ENCODE data around the gene CKAP5. TPM values are rescaled to one million over a fixed set of nuclear protein-coding genes. Genes with fewer than 3 reads are reported as not detected.

CKAP5 gene
- total RNA-seq, 6 donors from 2014 or later: 24.4 to 48.3 (median 38.1) TPM

- ATAC-seq (ENCODE audit: low FRiP score in 2 of 2) (no peak), DNase-seq (no peak)
- 98 to 99% methylated on average over 4 of the region's 4 CpGs for WGBS, 2 donors
- Histone ChIP-seq H3K4me3 (no peak overlapping the region), H3K9me3 (no peaks in the 10 kb centered on the region), H3K4me1 (peaks cover 0 to 12% (median 4%) of the 10 kb centered on the region in 4 donors), H3K36me3 (no peaks in the 10 kb centered on the region), H3K27ac (no peak overlapping the region), H3K27me3 (no peaks in the 10 kb centered on the region)
- no peak for TF ChIP-seq EP300 (IDR thresholded peaks at IDR 0.05)
- no peak for TF ChIP-seq POLR2A (IDR thresholded peaks at IDR 0.05)
- TF ChIP-seq, protein P1, sequence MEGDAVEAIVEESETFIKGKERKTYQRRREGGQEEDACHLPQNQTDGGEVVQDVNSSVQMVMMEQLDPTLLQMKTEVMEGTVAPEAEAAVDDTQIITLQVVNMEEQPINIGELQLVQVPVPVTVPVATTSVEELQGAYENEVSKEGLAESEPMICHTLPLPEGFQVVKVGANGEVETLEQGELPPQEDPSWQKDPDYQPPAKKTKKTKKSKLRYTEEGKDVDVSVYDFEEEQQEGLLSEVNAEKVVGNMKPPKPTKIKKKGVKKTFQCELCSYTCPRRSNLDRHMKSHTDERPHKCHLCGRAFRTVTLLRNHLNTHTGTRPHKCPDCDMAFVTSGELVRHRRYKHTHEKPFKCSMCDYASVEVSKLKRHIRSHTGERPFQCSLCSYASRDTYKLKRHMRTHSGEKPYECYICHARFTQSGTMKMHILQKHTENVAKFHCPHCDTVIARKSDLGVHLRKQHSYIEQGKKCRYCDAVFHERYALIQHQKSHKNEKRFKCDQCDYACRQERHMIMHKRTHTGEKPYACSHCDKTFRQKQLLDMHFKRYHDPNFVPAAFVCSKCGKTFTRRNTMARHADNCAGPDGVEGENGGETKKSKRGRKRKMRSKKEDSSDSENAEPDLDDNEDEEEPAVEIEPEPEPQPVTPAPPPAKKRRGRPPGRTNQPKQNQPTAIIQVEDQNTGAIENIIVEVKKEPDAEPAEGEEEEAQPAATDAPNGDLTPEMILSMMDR (IDR thresholded peaks at IDR 0.05): no peak
Observed at GRCh38 chr11:46834821-46835220, 11.3 kb downstream of the CKAP5 start.

DNA sequence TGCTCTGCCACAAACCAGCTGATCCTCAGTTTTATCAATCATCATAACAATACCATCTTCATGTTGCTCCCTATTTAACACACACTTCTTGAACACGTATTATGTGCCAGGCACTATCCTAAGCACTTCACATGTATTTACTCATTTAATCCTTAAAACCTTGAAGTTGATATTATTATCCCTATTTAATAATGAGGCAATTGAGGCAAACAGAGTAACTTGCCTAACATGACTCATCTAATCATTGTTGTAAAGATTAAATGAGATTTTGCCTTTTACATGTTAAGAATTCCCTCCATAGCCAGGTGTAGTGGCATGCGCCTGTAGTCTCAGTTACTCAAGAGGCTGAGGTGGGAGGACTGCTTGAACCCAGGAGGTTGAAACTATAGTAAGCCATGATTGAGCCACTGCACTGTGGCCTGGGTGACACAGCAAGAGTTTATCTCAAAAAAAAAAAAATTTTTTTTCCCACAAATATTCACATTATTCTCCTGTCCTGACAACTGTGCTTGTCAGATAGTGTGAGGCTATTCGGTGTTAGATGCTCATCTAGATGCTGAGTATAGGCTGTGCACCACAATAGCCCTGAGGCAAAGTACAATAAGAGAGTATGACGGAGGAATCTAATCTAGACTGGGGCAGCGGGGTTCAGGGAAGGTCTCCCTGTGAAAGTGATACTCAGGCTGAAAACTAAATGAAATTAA lies 13.4 kb downstream of the CKAP5 start:
- TF ChIP-seq POLR2AphosphoS5 (IDR thresholded peaks at IDR 0.05): no peak
- no peak for TF ChIP-seq EP300 (IDR thresholded peaks at IDR 0.05)
- no peak for TF ChIP-seq POLR2A (IDR thresholded peaks at IDR 0.05)
- TF ChIP-seq, protein P1 (IDR thresholded peaks at IDR 0.05): no peak
- 88 to 93% methylated on average over 5 of the region's 5 CpGs for WGBS, 2 donors
- H3K4me3 ChIP-seq: no peak overlapping the region

GRCh38 chr11:46827995-46828394 lies 18.1 kb downstream of the CKAP5 start:
- no peaks in the 10 kb centered on the region for H3K36me3 ChIP-seq
- H3K27ac ChIP-seq: no peak overlapping the region
- no peak overlapping the region for H3K4me3 ChIP-seq
- TF ChIP-seq POLR2AphosphoS5 (IDR thresholded peaks at IDR 0.05) (no peak), EP300 (IDR thresholded peaks at IDR 0.05) (no peak), POLR2A (IDR thresholded peaks at IDR 0.05) (no peak)
- TF ChIP-seq, protein P1 (IDR thresholded peaks at IDR 0.05): no peak
- peaks cover 18 to 26% (median 22%) of the 10 kb centered on the region in 4 donors for H3K4me1 ChIP-seq
- DNase-seq: no peak
- WGBS, 2 donors: 71 to 76% methylated on average over 1 of the region's 1 CpG
- no peaks in the 10 kb centered on the region for H3K9me3 ChIP-seq
- H3K27me3 ChIP-seq: no peaks in the 10 kb centered on the region
- no peak for ATAC-seq (ENCODE audit: low FRiP score in 2 of 2)

More for the DNA sequence above, 13.4 kb downstream of the CKAP5 start:
- DNase-seq (no peak), ATAC-seq (ENCODE audit: low FRiP score in 2 of 2) (no peak)
- peaks cover 0 to 8% (median 6%) of the 10 kb centered on the region in 4 donors for H3K4me1 ChIP-seq
- H3K9me3 ChIP-seq: no peaks in the 10 kb centered on the region
- H3K27me3 ChIP-seq: no peaks in the 10 kb centered on the region
- H3K27ac ChIP-seq: no peak overlapping the region
- H3K36me3 ChIP-seq: no peaks in the 10 kb centered on the region

DNA sequence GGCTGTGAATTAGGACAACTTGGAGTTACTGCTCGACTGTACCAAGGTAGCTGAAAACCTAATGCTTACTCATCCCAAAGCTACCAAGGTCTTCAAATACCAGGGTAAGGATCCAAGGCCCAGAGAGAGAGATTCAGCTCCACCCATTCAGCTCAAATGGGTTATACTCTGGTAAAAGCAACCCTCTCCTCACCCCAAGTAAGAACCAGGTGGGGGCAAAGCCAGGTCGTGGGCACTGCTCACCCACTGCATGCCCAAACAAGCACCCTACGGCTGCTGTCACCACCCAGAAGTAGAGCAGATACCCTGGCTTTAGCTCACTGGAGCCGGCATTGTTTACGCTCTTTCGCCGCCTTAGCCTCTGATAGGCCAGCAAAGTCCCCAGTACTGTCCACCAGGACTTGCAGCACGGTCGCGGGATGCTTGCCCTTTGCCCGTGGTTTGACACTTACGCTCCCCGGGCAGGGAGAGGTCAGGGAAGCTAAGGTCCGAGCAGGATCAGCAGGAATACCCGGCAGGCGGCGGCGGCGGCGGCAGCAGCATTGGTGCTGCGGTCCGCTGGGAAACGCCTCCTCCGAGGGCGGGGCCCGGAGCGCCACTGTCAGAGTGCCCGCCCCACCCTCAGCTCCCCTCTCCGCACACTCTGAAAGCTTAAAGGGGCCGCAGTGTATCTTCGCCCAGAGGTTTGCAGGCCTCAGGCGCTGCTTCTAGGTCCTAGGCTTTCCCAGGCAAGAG lies 19.6 kb downstream of the CKAP5 start:
- peaks cover 18 to 26% (median 22%) of the 10 kb centered on the region in 4 donors for H3K4me1 ChIP-seq
- TF ChIP-seq, protein P1 (IDR thresholded peaks at IDR 0.05): peak in 3 of 6 experiments; percentile 13 to 46 (median 29)
- TF ChIP-seq POLR2A (IDR thresholded peaks at IDR 0.05) (peak in 1 of 4 donors; percentile 10), POLR2AphosphoS5 (IDR thresholded peaks at IDR 0.05) (peak in 1 of 2 donors; percentile 32), EP300 (IDR thresholded peaks at IDR 0.05) (no peak)
- no peaks in the 10 kb centered on the region for H3K36me3 ChIP-seq
- H3K9me3 ChIP-seq: no peaks in the 10 kb centered on the region
- H3K27ac ChIP-seq: peak overlapping the region; percentile 33 to 65 (median 46)
- peak overlapping the region; percentile 38 to 68 (median 54) for H3K4me3 ChIP-seq
- ATAC-seq (ENCODE audit: low FRiP score in 2 of 2) (peak; percentile 98 to 100), DNase-seq (peak; percentile 89 to 96)
- H3K27me3 ChIP-seq: no peaks in the 10 kb centered on the region
- 2 to 10% methylated on average over 13 to 27 of the region's 32 CpGs for WGBS, 2 donors
